Liver (tissue), 3 donors: ENCODE data around the gene ISX.

Experiments used
- CTCF ChIP-seq: fragments of 150-350 bp; IDR thresholded peaks from 2 replicates; pipeline ENCODE4 v1.5.1; 2017; ENCODE audit warnings: improper control_type of control experiment, low read depth, low read length; ENCODE audit not compliant: missing input control
- MAX ChIP-seq: IDR thresholded peaks from 2 replicates; pipeline ENCODE4 v1.6.1; 2016; ENCODE audit warnings: antibody characterized with exemption
- TAF1 ChIP-seq: conservative IDR thresholded peaks from 2 replicates; pipeline ENCODE4 v1.6.1; 2016; ENCODE audit warnings: antibody characterized with exemption, mild to moderate bottlenecking
- ZBTB33 ChIP-seq: IDR thresholded peaks from 2 replicates; pipeline ENCODE4 v1.6.1; 2016; ENCODE audit warnings: antibody characterized with exemption
- donor health status: healthy.
- donor health status: healthy.

- TF ChIP-seq MAX (no peak), ZBTB33 (no peak), TAF1 (no peak), CTCF (no peak)
These were observed 7.0 kb downstream of the ISX start for GRCh38 chr22:35072925-35073324.
